Measurements from ENCODE around the gene ERVFRD-1.

The ERVFRD-1 gene, protein sequence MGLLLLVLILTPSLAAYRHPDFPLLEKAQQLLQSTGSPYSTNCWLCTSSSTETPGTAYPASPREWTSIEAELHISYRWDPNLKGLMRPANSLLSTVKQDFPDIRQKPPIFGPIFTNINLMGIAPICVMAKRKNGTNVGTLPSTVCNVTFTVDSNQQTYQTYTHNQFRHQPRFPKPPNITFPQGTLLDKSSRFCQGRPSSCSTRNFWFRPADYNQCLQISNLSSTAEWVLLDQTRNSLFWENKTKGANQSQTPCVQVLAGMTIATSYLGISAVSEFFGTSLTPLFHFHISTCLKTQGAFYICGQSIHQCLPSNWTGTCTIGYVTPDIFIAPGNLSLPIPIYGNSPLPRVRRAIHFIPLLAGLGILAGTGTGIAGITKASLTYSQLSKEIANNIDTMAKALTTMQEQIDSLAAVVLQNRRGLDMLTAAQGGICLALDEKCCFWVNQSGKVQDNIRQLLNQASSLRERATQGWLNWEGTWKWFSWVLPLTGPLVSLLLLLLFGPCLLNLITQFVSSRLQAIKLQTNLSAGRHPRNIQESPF

GRCh38 chr6:11110921-11111768 lies at the start of gene ERVFRD-1:
ERVFRD-1 (minus strand) TSS chr6:11111725; CDS start chr6:11105310, 6,415 bp downstream.
- in situ Hi-C loops (cut with MboI; ENCODE audit: low sequenced_read_pairs, unreplicated experiment), result no loop called here
- TF ChIP-seq, protein P1, sequence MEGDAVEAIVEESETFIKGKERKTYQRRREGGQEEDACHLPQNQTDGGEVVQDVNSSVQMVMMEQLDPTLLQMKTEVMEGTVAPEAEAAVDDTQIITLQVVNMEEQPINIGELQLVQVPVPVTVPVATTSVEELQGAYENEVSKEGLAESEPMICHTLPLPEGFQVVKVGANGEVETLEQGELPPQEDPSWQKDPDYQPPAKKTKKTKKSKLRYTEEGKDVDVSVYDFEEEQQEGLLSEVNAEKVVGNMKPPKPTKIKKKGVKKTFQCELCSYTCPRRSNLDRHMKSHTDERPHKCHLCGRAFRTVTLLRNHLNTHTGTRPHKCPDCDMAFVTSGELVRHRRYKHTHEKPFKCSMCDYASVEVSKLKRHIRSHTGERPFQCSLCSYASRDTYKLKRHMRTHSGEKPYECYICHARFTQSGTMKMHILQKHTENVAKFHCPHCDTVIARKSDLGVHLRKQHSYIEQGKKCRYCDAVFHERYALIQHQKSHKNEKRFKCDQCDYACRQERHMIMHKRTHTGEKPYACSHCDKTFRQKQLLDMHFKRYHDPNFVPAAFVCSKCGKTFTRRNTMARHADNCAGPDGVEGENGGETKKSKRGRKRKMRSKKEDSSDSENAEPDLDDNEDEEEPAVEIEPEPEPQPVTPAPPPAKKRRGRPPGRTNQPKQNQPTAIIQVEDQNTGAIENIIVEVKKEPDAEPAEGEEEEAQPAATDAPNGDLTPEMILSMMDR (IDR thresholded peaks at IDR 0.05; ENCODE audit: borderline replicate concordance, control extremely low read depth, extremely low read depth, insufficient read depth, missing control alignments), result no peak
- DNase-seq (ENCODE audit: low spot score), result no peak

GRCh38 chr6:11160199-11160598 lies 48.7 kb upstream of the ERVFRD-1 start:
- no peak for DNase-seq (ENCODE audit: low spot score)
- TF ChIP-seq, protein P1 (IDR thresholded peaks at IDR 0.05; ENCODE audit: borderline replicate concordance, control extremely low read depth, extremely low read depth, insufficient read depth, missing control alignments), result no peak
- in situ Hi-C loops (cut with MboI; ENCODE audit: low sequenced_read_pairs, unreplicated experiment), result no loop called here

DNA sequence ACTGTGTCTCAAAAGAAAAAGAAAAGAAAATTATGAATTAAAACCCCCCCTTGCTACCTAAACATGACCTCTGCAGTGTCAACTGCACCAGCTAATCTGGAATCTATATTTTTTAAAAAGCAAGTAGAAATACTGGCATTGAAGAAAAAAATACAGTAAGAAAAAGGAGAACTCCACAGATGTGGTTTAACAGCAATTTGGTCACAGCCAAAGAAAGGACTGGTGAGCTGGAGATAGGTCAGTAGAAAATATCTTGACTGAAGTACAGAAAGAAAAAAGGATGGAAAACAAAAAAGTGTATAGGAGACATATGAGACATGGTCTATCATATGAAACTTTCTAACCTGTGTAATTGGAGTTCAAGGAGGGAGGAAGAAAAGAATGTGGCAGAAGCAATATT lies 44.1 kb upstream of the ERVFRD-1 start:
- DNase-seq (ENCODE audit: low spot score), result no peak
- in situ Hi-C loops (cut with MboI; ENCODE audit: low sequenced_read_pairs, unreplicated experiment), result no loop called here
- TF ChIP-seq, protein P1 (IDR thresholded peaks at IDR 0.05; ENCODE audit: borderline replicate concordance, control extremely low read depth, extremely low read depth, insufficient read depth, missing control alignments), result no peak

GRCh38 chr6:11153447-11153846 lies 41.9 kb upstream of the ERVFRD-1 start:
- TF ChIP-seq, protein P1 (IDR thresholded peaks at IDR 0.05; ENCODE audit: borderline replicate concordance, control extremely low read depth, extremely low read depth, insufficient read depth, missing control alignments), result no peak
- in situ Hi-C loops (cut with MboI; ENCODE audit: low sequenced_read_pairs, unreplicated experiment), result no loop called here
- no peak for DNase-seq (ENCODE audit: low spot score)

DNA sequence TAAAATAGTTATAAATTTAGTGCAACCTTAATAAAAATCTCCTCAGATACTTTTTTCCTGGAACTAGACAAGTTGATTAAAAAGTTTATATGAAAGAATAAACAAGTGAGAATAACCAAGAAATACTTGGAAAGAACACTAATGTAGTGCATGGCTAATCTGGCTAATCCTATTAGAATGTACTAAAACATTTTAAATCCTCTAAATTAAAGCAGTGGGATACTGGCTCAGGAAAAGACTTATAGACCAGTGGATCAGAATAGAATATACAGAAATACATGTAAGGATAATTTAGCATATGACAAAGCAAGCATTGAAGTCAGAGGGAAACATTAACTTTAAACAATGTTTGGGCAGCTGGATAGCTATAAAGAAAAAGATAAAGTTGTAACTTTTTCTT lies 41.1 kb upstream of the ERVFRD-1 start:
- in situ Hi-C loops (cut with MboI; ENCODE audit: low sequenced_read_pairs, unreplicated experiment), result no loop called here
- TF ChIP-seq, protein P1 (IDR thresholded peaks at IDR 0.05; ENCODE audit: borderline replicate concordance, control extremely low read depth, extremely low read depth, insufficient read depth, missing control alignments), result no peak

DNA sequence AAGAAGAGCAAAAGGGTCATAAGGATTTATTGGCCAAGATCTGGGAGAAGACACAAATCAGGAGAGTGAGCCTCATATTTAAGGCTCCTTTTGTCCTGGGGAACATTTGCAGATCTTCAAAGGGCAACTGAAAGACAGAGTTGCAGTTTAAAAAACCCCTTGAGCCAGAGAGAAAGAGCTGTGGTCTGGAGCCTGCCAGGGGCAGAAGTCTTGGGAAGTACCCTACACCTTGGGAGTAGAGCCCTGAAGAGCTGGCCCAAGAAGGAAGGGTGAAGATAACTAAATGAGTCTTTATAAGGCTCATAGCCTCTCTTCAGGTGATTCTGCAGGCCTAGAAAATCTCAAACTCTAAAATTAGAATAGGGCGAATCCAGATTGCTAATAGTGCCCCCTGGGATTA lies 40.0 kb upstream of the ERVFRD-1 start:
- TF ChIP-seq, protein P1 (IDR thresholded peaks at IDR 0.05; ENCODE audit: borderline replicate concordance, control extremely low read depth, extremely low read depth, insufficient read depth, missing control alignments), result no peak
- no peak for DNase-seq (ENCODE audit: low spot score)
- in situ Hi-C loops (cut with MboI; ENCODE audit: low sequenced_read_pairs, unreplicated experiment), result no loop called here

More for the DNA sequence above, 41.1 kb upstream of the ERVFRD-1 start:
- DNase-seq (ENCODE audit: low spot score), result no peak

Data from GM13976 (cell line).